Mucosa of stomach (tissue), 1 donor: ENCODE results near the gene ERCC3.
"Not testable (repeated sequence)": the region's sequence is repeated elsewhere in the genome, so short reads cannot be mapped to it uniquely, and the experiment has no call there.

Experiments
- H3K27me3 ChIP-seq: one replicate; pipeline ENCODE4 v1.7.0; 2013; ENCODE audit warnings: mild to moderate bottlenecking, low read length; ENCODE audit not compliant: control insufficient read depth, insufficient read depth
- H3K36me3 ChIP-seq: one replicate; pipeline ENCODE4 v1.7.0; 2013; ENCODE audit warnings: low read length; ENCODE audit not compliant: control insufficient read depth, insufficient read depth
- H3K4me1 ChIP-seq: one replicate; pipeline ENCODE4 v1.7.0; 2013; ENCODE audit warnings: mild to moderate bottlenecking, low read length; ENCODE audit not compliant: control insufficient read depth, insufficient read depth
- H3K4me3 ChIP-seq: one replicate; pipeline ENCODE4 v1.7.0; 2013; ENCODE audit warnings: low read length
- H3K9ac ChIP-seq: one replicate; pipeline ENCODE4 v1.7.0; 2013; ENCODE audit warnings: mild to moderate bottlenecking, low read length, moderate library complexity
- H3K9me3 ChIP-seq: one replicate; pipeline ENCODE4 v1.7.0; 2013; ENCODE audit warnings: mild to moderate bottlenecking, low read length, moderate library complexity; ENCODE audit not compliant: control insufficient read depth
- donor health status: Pancreatic carcinoma.

The ERCC3 gene

DNA sequence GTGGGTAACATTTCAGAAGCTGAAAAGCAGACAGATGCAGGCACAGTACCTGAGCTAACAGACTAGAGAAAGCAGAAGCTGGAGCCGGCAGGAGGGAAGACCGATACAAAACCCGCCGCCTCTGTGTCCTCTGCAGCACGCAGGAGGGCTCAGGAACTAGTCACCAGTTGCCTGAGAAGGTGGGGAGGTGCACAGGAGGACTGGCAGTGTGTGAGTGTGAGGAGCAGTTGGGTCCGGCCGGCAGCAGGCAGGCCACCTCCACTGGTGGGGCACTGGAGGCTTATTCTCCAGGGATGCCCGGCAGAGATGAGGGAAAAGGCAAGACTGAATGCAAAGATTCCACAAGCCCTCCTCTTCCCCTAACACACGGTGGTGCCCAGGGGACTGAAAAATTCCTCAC, 18.2 kb downstream of the ERCC3 start:
- H3K4me3 ChIP-seq: no peak overlapping the region
- H3K36me3 ChIP-seq: peaks cover 17% of the 10 kb centered on the region
- H3K9ac ChIP-seq: no peak overlapping the region
- no peaks in the 10 kb centered on the region for H3K4me1 ChIP-seq
- no peaks in the 10 kb centered on the region for H3K9me3 ChIP-seq
- H3K27me3 ChIP-seq: no peaks in the 10 kb centered on the region

DNA sequence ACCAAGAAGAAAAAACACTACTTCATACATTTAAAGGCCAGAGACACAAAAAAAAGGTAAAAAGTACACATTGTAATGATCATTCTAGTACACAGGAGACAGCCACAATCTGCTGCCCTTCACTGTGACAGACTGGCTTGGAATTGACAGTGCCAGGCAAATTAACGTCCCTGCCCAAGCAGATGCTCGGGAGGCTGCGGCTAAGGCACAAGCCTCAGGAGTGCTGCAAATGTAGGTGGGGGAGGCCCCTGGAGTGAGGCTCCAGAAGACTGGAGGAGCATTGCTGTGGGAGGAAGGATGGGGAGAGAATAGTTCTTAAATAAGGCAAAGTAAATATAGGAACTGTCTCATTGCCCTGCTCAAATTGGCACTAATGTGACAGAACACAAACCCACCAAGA, 18.6 kb downstream of the ERCC3 start:
- H3K9me3 ChIP-seq: no peaks in the 10 kb centered on the region

DNA sequence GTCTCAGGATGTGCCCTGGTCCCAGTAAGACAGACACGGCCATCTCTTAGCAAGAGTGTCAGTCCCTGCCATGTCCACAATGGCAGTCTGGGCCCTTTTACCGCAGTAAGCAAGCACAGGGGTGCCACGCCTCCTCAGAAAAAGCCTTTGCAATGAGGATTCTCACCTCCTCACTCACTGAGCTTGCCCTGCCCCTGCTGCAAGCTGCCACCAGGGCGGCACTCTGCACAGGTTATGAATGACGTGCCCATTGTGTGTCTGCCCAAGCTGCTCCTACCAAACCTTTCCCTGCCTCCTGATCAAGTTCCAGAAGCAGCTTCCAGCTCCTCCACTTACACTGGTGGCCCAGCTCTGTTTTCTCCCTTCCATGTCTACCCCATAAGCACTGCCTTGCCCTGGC, 23.3 kb downstream of the ERCC3 start:
- no peak overlapping the region for H3K4me3 ChIP-seq
- H3K9me3 ChIP-seq: no peaks in the 10 kb centered on the region
- no peaks in the 10 kb centered on the region for H3K27me3 ChIP-seq
- no peak overlapping the region for H3K9ac ChIP-seq
- H3K36me3 ChIP-seq: peaks cover 13% of the 10 kb centered on the region
- H3K4me1 ChIP-seq: no peaks in the 10 kb centered on the region

More for the DNA sequence above, 18.6 kb downstream of the ERCC3 start:
- H3K27me3 ChIP-seq: no peaks in the 10 kb centered on the region
- H3K36me3 ChIP-seq: peaks cover 17% of the 10 kb centered on the region
- H3K4me1 ChIP-seq: no peaks in the 10 kb centered on the region
- no peak overlapping the region for H3K4me3 ChIP-seq
- no peak overlapping the region for H3K9ac ChIP-seq

DNA sequence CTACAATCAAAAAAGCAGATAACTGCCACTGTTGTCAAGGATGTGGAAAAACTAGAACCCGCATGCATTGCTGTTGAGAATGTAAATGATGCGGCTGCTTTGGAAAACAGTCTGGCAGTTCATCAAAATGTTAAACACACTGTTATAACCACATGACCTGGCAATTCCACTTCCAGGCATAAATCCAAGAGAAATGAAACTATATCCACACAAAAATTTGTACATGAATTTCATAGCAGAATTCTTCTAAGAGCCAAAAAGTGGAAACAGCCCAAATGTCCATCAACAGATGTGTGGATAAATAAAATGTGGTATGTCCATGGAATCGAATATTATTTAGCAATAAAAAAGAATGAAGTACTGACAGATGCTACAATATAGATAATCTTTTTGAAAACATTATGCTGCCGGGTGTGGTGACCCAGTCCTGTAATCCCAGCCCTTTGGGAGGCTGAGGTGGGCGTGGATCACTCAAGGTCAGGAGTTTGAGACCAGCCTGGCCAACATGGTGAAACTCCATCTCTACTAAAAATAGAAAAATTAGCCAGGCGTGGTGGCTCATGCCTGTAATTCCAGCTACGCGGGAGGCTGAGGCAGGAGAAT, 32.0 kb downstream of the ERCC3 start:
- H3K9me3 ChIP-seq: no peaks in the 10 kb centered on the region
- no peaks in the 10 kb centered on the region for H3K27me3 ChIP-seq
- H3K9ac ChIP-seq: no peak overlapping the region
- H3K4me1 ChIP-seq: no peaks in the 10 kb centered on the region
- no peak overlapping the region for H3K4me3 ChIP-seq
- H3K36me3 ChIP-seq: peaks cover 7% of the 10 kb centered on the region

DNA sequence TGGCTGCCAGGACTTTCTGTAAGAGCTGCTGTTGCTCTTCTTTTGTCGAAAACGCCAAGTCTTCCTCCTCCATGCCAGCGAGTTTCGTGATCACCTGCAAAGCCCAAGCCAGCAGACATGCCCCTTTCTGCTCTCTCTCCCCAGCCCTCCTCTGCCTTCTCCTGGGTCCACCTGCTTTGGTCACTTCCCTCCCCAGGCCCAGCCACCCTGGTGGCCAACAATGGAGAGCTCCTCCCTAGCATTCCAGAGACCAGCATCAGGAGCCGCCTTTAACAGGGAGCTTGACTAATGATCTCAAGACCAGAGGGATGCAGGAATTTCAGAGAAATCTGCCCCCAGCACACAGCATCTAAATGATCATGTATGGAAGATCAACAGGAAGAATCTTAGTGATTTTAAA, 34.6 kb downstream of the ERCC3 start:
- peaks cover 7% of the 10 kb centered on the region for H3K36me3 ChIP-seq
- H3K9me3 ChIP-seq: no peaks in the 10 kb centered on the region

GRCh38 chr2:127256866-127257265, 37.1 kb downstream of the ERCC3 start:
- Histone ChIP-seq H3K9me3 (no peaks in the 10 kb centered on the region), H3K4me3 (no peak overlapping the region), H3K27me3 (no peaks in the 10 kb centered on the region), H3K9ac (no peak overlapping the region), H3K4me1 (no peaks in the 10 kb centered on the region), H3K36me3 (peaks cover 7% of the 10 kb centered on the region)

More for the DNA sequence above, 34.6 kb downstream of the ERCC3 start:
- H3K4me3 ChIP-seq: no peak overlapping the region
- H3K4me1 ChIP-seq: no peaks in the 10 kb centered on the region
- no peak overlapping the region for H3K9ac ChIP-seq
- H3K27me3 ChIP-seq: no peaks in the 10 kb centered on the region

GRCh38 chr2:127256381-127256780, 37.6 kb downstream of the ERCC3 start:
- Histone ChIP-seq H3K9ac (no peak overlapping the region), H3K4me3 (no peak overlapping the region), H3K27me3 (no peaks in the 10 kb centered on the region), H3K4me1 (no peaks in the 10 kb centered on the region), H3K9me3 (no peaks in the 10 kb centered on the region), H3K36me3 (peaks cover 7% of the 10 kb centered on the region)

DNA sequence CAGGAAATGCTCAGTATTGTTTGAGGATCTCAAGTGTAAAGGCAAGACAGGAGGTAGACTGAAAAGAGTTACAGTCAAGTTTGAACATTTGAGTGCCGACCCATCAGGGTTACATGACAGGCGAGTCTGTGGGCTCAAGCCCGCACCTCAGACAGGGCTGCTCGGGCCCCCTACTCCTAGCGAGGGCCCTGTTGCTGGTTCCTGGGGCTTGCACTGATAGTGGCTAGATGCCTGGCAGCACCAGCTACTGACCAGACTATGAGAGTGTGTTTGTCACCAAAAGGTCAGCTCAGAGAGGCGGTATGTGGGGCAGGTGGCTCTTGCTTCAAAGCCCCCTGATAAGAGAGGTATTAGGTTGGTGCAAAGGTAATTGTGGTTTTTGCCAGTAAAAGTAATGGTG, 38.2 kb downstream of the ERCC3 start:
- Histone ChIP-seq H3K36me3 (peaks cover 7% of the 10 kb centered on the region), H3K27me3 (no peaks in the 10 kb centered on the region), H3K9me3 (no peaks in the 10 kb centered on the region), H3K4me1 (no peaks in the 10 kb centered on the region), H3K9ac (no peak overlapping the region), H3K4me3 (no peak overlapping the region)

GRCh38 chr2:127255146-127255545, 38.8 kb downstream of the ERCC3 start:
- peaks cover 2% of the 10 kb centered on the region for H3K36me3 ChIP-seq
- no peak overlapping the region for H3K9ac ChIP-seq
- no peaks in the 10 kb centered on the region for H3K27me3 ChIP-seq

GRCh38 chr2:127254386-127254981, 39.5 kb downstream of the ERCC3 start:
- no peaks in the 10 kb centered on the region for H3K27me3 ChIP-seq

More at GRCh38 chr2:127255146-127255545, 38.8 kb downstream of the ERCC3 start:
- Histone ChIP-seq H3K9me3 (no peaks in the 10 kb centered on the region), H3K4me3 (no peak overlapping the region), H3K4me1 (no peaks in the 10 kb centered on the region)

DNA sequence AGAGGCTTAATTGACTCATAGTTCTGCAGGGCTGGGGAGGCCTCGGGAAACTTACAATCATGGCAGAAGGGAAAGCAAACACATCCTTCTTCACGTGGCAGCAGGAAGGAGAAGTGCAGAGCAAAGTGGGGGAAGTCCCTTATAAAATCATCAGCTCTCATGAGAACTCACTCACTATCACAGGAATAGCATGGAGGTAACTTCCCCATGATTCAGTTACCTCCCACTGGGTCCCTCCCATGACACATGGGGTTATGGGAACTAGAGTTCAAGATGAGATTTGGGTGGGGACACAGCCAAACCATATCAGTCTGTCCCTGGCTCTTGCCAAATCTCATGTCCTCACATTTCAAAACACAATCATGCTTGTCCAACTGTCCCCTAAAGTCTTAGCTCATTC, 52.8 kb downstream of the ERCC3 start:
- not testable (repeated sequence) for H3K4me1 ChIP-seq, H3K36me3 ChIP-seq, H3K9ac ChIP-seq, H3K4me3 ChIP-seq, H3K9me3 ChIP-seq, H3K27me3 ChIP-seq

More at GRCh38 chr2:127254386-127254981, 39.5 kb downstream of the ERCC3 start:
- Histone ChIP-seq H3K9ac (no peak overlapping the region), H3K4me3 (no peak overlapping the region), H3K4me1 (no peaks in the 10 kb centered on the region), H3K36me3 (no peaks in the 10 kb centered on the region), H3K9me3 (no peaks in the 10 kb centered on the region)

GRCh38 chr2:127239395-127239794, 54.5 kb downstream of the ERCC3 start:
- H3K4me3 ChIP-seq: no peak overlapping the region
- H3K27me3 ChIP-seq: no peaks in the 10 kb centered on the region
- H3K4me1 ChIP-seq: no peaks in the 10 kb centered on the region
- H3K9me3 ChIP-seq: no peaks in the 10 kb centered on the region
- no peaks in the 10 kb centered on the region for H3K36me3 ChIP-seq
- H3K9ac ChIP-seq: no peak overlapping the region

DNA sequence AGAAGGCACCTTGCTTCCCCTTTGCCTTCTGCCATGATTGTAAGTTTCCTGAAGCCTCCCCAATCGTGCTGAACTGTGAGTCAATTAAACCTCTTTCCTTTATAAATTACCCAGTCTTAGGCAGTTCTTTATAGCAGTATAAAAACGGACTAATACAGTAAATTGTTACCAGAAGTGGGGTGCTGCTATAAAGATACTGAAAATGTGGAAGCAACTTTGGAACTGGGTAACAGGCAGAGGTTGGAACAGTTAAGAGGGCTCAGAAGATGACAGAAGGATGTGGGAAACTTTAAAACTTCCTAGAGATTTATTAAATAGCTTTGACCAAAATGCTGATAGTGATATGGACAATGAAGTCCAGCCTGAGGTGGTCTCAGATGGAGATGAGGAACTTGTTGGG, 56.2 kb downstream of the ERCC3 start:
- not testable (repeated sequence) for H3K4me3 ChIP-seq, H3K27me3 ChIP-seq, H3K9me3 ChIP-seq, H3K36me3 ChIP-seq, H3K9ac ChIP-seq, H3K4me1 ChIP-seq
